Stimulated activated CD4-positive, alpha-beta T cell treated with anti-CD3 and anti-CD28 coated beads, TNF-alpha, amount 100 ng/mL, for 1 hour (primary cell): ENCODE data around the gene OMG.
"Not testable (repeated sequence)": the region's sequence is repeated elsewhere in the genome, so short reads cannot be mapped to it uniquely, and the experiment has no call there.

ENCODE experiments used
- DNase-seq, 3 donors: peaks; one replicate each; pipeline ENCODE4 v3.0.0-alpha.2; 2020; ENCODE audit warnings: low read depth in 3 of 3, low spot score in 1 of 3

Gene OMG

GRCh38 chr17:31262923-31263322 is 34.1 kb downstream of the OMG start:
- DNase-seq = not testable (repeated sequence)

- DNase-seq = no peak
Measured at GRCh38 chr17:31261601-31262000, 35.4 kb downstream of the OMG start.

GRCh38 chr17:31260151-31260550 is 36.9 kb downstream of the OMG start:
- DNase-seq = no peak

- DNase-seq = no peak
Measured at GRCh38 chr17:31256936-31257335, 40.1 kb downstream of the OMG start.

GRCh38 chr17:31254654-31255053 is 42.4 kb downstream of the OMG start:
- DNase-seq = no peak

- no peak for DNase-seq
Measured at GRCh38 chr17:31252741-31253140, 44.3 kb downstream of the OMG start.

GRCh38 chr17:31251970-31252328 is 45.1 kb downstream of the OMG start:
- DNase-seq = no peak

- DNase-seq = no peak
Measured at GRCh38 chr17:31251105-31251969, 45.7 kb downstream of the OMG start.

- no peak for DNase-seq
Measured at GRCh38 chr17:31250229-31250628, 46.8 kb downstream of the OMG start.

- no peak for DNase-seq
Measured at GRCh38 chr17:31249835-31250141, 47.3 kb downstream of the OMG start.

- no peak for DNase-seq
Measured at GRCh38 chr17:31248986-31249834, 47.8 kb downstream of the OMG start.
